GM18508 (cell line): Measurements from ENCODE around the gene ALDH3B2.
"Not testable (repeated sequence)": the region's sequence is repeated elsewhere in the genome, so short reads cannot be mapped to it uniquely, and the experiment has no call there.

Source experiments
- ATAC-seq: cut with Tn5 transposase; IDR thresholded peaks from one replicate; pipeline ENCODE4 v1.9.1; 2021; ENCODE audit warnings: moderate number of reproducible peaks; ENCODE audit not compliant: insufficient read depth, unreplicated experiment

The ALDH3B2 gene

GRCh38 chr11:67687986-67688385 is 13.6 kb upstream of the ALDH3B2 start:
- ATAC-seq, result no peak

GRCh38 chr11:67685641-67686332 is 11.4 kb upstream of the ALDH3B2 start:
- ATAC-seq, result not testable (repeated sequence)

- ATAC-seq, result not testable (repeated sequence)
These were observed 8.0 kb upstream of the ALDH3B2 start for GRCh38 chr11:67682126-67683034.

GRCh38 chr11:67680696-67681470 is 6.5 kb upstream of the ALDH3B2 start:
- no peak for ATAC-seq

- no peak for ATAC-seq
These were observed 780 bp upstream of the ALDH3B2 start for GRCh38 chr11:67675058-67675747.

GRCh38 chr11:67673902-67674301 is 521 bp downstream of the ALDH3B2 start:
- ATAC-seq, result no peak

GRCh38 chr11:67673358-67673757 is 1.1 kb downstream of the ALDH3B2 start:
- ATAC-seq, result no peak

- ATAC-seq, result no peak
These were observed 3.3 kb downstream of the ALDH3B2 start for GRCh38 chr11:67671211-67671520.

- no peak for ATAC-seq
These were observed 3.9 kb downstream of the ALDH3B2 start for GRCh38 chr11:67670316-67671210.

- no peak for ATAC-seq
These were observed 6.3 kb downstream of the ALDH3B2 start for GRCh38 chr11:67668192-67668551.

- ATAC-seq, result no peak
These were observed 6.8 kb downstream of the ALDH3B2 start for GRCh38 chr11:67667490-67668191.

GRCh38 chr11:67666676-67667489 is 7.5 kb downstream of the ALDH3B2 start:
- no peak for ATAC-seq

- no peak for ATAC-seq
These were observed 8.1 kb downstream of the ALDH3B2 start for GRCh38 chr11:67666303-67666645.

GRCh38 chr11:67665541-67666302 is 8.7 kb downstream of the ALDH3B2 start:
- ATAC-seq, result no peak

GRCh38 chr11:67664696-67665540 is 9.5 kb downstream of the ALDH3B2 start:
- no peak for ATAC-seq

- no peak for ATAC-seq
These were observed 10.2 kb downstream of the ALDH3B2 start for GRCh38 chr11:67664213-67664585.
